ENCODE results near the gene MAMSTR.

DNA sequence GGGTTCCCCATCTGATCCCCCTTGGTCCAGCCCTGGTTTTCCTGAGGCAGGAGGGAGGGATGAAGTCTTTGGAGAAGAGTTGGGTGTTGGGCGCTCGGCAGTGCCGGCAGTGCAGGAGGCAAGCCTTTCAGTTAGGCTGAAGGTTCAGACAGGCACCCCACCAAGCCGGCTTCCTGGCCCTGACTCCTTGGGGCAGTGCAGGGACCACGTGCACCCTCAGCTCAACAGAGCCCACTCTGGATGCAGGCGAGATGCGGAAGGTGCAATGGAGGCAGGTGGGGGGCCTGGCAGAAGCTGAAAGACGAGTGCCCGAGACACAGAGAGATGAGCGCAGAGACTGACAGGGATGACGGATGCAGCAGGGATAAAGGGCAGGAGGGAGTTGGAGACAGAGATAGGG, 11.1 kb downstream of the MAMSTR start:
- TF ChIP-seq, protein P1, sequence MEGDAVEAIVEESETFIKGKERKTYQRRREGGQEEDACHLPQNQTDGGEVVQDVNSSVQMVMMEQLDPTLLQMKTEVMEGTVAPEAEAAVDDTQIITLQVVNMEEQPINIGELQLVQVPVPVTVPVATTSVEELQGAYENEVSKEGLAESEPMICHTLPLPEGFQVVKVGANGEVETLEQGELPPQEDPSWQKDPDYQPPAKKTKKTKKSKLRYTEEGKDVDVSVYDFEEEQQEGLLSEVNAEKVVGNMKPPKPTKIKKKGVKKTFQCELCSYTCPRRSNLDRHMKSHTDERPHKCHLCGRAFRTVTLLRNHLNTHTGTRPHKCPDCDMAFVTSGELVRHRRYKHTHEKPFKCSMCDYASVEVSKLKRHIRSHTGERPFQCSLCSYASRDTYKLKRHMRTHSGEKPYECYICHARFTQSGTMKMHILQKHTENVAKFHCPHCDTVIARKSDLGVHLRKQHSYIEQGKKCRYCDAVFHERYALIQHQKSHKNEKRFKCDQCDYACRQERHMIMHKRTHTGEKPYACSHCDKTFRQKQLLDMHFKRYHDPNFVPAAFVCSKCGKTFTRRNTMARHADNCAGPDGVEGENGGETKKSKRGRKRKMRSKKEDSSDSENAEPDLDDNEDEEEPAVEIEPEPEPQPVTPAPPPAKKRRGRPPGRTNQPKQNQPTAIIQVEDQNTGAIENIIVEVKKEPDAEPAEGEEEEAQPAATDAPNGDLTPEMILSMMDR (IDR thresholded peaks at IDR 0.05; ENCODE audit: insufficient read depth, low read depth, low read length) = no peak
- TF ChIP-seq EZH2 (IDR thresholded peaks at IDR 0.05; ENCODE audit: insufficient read depth, low read length) = no peak
